CD4-positive, alpha-beta T cell treated with Interleukin-15 for 4 hours (primary cell): ENCODE data around the gene ANKMY1.
A peak's percentile ranks its signal among the peaks of the same experiment; 100 is the strongest.

Experiments
- DNase-seq: peaks from one replicate; pipeline ENCODE4 v3.0.0-alpha.2; 2020; ENCODE audit warnings: low spot score

Gene ANKMY1

DNA sequence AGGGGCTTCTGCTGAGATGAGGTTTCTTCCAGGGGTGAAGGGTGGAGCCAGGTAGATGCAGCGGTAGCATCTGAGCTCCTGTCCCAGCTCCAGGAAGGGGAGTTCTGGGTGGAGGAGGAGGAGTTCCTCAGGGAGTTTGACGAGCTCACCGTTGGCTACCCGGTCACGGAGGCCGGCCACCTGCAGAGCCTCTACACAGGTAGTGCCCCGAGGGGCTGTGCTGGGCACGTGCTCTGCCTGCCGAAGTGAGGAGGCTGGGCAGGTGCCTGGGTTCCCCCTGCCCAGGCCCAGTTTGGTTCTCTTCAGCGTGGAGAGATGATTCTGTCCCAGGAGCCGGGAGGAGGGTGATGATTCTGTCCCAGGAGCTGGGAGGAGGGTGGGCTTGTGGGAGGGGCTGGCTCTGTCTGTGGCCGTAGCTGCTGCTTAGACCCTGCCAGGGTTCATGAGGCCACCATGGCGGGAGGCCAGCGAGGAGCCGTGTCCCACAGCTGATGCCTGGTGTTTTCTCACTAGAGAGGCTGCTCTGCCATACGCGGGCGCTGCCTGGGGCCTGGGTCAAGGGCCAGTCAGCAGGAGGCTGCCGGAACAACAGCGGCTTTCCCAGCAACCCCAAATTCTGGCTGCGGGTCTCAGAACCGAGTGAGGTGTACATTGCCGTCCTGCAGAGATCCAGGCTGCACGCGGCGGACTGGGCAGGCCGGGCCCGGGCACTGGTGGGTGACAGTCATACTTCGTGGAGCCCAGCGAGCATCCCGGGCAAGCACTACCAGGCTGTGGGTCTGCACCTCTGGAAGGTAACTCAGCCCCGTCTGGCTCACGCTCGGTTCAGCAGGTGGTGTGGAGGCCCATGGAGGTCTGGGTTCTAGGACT is 37.0 kb upstream of the ANKMY1 start:
- no peak for DNase-seq

GRCh38 chr2:240593703-240594451 is 36.1 kb upstream of the ANKMY1 start:
- DNase-seq = no peak

- no peak for DNase-seq
These were observed 35.4 kb upstream of the ANKMY1 start for GRCh38 chr2:240593026-240593702.

- DNase-seq = no peak
These were observed 34.0 kb upstream of the ANKMY1 start for GRCh38 chr2:240591784-240592183.

GRCh38 chr2:240591226-240591625 is 33.4 kb upstream of the ANKMY1 start:
- DNase-seq = no peak

- DNase-seq = no peak
These were observed 32.9 kb upstream of the ANKMY1 start for GRCh38 chr2:240590681-240591111.

DNA sequence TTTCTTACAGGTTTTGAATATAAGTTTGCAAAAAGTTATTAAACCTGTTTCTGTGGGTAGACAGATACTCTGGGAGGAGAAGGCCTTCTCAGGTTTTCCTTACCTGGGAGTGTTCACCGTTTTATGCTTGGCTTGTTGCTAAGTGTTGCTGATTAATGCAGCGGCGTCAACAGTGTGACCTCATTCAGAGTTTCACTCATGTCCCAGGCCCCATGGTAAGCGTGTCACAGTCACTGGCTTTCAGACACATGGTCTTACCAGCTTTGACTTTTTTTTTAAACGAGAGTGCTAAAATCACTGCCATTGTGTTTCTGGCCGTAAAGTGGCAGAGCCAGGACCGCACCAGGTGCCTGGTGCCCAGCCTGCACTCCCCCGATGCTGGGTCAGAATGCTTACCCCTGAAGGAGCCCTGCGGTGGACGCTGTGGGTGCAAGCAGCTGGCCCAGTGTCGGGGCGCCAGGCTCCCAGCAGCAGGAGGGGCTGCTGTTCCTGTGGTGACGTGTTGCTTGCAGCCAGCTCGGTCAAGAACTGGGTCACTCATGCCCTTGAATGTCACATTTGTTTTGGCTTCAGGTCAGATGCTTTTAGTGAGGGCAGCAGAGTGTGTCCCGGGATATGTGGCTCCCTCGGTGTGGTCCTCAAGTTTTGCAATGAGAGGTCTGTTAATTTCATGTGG is 32.2 kb upstream of the ANKMY1 start:
- DNase-seq = no peak

DNA sequence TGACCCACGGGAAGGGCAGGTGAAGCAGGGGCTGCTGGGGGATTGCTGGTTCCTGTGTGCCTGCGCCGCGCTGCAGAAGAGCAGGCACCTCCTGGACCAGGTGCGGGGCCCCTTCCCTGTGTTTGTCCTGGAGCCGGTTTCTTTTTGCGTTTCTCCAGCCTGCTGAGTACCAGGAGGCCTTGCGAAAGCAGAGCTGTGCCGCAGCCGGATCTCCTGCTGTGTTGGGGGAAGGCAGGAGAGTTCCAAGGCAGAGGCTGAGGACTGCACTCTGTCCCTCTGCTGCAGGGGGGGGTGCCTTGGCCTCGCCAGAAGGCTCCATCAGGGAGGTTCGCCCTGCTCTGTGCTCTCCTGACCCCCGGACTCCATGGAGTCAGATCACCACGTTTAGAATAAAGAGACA is 31.6 kb upstream of the ANKMY1 start:
- DNase-seq = no peak

GRCh38 chr2:240588669-240589068 is 30.9 kb upstream of the ANKMY1 start:
- DNase-seq = no peak

DNA sequence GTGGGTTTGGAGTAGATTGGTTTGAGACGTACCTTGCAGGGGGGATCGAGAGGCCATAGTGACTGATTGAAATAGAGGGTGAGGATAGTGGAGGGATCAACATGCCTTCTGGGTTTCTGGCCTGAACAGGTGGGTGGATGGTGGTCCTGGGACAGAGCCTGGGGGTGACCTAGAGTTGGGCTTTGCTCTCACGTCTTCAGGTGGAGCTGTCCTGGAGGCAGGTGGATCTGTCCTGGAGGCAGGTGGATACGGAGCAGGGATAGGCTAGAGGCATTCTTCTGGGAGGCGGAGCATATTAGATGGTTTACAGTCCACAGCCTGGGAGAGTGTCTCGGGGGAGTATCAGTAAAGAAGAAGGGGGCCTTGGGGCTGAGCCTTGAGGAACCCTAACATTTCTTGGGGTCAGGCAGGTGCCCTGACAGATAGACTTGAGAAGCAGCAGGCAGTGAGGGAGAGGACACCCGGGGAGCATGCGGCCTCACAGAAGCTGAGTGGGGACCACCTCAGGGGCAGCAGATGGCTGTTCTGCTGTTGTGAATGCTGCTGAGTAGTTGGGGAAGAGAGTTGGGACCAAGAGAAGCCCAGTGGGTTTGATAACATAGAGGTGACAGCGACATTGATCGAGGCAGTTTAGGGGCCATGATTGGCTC is 30.3 kb upstream of the ANKMY1 start:
- no peak for DNase-seq

GRCh38 chr2:240586919-240587800 is 29.4 kb upstream of the ANKMY1 start:
- peak; percentile 45 for DNase-seq

- peak; percentile 94 for DNase-seq
These were observed 28.6 kb upstream of the ANKMY1 start, which contains the start of gene CAPN10 for GRCh38 chr2:240586198-240586918. CAPN10 (plus strand) TSS chr2:240586734; CDS start chr2:240586912, 178 bp downstream.

DNA sequence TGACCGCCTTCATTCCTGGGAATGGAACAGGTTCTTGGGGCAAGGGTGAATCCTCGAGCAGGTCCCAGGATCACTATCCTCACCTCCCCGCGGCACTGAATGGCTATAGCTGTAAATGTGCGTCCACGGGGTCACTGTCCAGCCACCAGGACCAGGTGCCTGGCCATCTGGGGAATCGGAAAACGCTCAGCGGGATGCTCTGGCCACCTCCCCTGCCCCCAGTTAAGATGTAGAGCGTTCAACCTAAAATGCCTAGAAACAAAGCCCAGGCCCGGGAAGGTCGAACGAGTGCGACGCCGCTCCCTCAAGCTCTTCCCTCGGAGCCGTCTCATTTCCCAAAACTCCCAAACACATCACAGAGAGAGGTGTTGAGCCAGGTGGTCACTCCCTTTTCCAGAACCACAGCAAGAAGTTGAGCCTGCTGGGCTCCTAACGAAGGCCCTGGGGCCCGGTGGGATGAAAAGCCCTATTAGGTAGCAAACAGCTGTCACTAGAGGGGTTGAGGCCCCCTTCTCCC is 28.0 kb upstream of the ANKMY1 start:
- DNase-seq = no peak

- no peak for DNase-seq
These were observed 27.3 kb upstream of the ANKMY1 start for GRCh38 chr2:240585101-240585500.

DNA sequence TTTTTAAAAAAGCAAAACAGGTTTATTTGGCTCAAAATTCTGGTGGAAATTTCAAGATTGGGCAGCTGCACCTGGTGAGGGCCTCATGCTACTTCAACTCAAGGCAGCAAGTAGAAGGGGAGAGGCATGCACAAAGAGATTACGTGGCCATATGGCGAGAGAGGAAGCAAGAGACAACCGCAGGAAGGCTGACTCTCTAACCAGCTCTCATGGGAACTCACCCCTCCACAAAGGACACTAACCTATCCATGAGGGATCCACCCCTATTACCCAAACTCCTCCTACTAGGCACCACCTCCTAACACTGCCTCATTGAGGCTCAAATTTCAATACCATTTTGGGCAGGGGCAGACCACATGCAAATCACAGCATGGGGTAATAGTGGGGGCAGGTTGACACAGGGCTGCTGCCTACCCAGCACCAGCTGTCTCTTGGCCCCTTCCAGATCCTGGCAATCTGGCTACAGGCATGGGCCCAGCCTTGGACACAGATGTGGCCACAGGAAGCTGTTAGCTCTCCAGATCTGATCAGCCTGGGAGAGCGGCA is 26.8 kb upstream of the ANKMY1 start:
- no peak for DNase-seq

DNA sequence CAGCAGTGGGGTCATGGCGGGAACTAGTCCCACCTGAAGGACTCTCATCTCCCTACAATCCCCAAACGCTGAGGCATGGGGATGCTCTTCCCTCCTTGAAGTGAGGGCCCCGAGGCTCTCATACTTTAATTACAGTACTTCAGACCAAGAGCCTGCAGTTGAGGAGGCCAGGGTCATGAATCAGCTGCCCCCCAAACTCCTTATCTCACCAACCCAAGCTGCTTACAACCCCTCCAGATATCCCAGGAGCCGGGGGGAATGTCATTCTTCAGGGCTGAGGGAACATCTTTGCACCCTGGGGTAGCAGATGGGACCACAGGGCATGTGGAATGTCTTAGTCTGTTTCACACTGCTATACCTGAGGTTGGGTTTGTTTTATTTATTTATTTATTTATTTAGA is 26.0 kb upstream of the ANKMY1 start:
- no peak for DNase-seq

- no peak for DNase-seq
These were observed 25.0 kb upstream of the ANKMY1 start for GRCh38 chr2:240582781-240583180.

DNA sequence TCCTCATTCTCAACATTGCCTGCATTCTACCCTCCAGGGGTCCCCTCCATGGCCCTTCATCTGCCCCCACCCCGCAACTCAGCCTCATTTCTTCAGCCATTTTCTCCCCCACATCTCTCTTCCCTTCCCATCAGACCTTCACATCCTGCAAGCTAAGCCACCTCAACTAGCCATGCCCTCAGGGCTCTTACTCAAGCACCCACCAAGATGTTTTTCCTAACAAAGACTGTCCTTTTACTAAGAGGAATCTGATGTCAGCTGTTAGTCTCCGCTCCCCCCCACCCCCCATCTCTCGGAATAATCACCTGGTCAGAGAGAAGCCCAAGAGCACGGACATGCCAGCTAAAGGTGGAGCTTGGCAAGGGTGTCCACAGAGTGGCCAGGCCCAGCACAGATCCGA is 24.0 kb upstream of the ANKMY1 start:
- DNase-seq = no peak
